Measurements from ENCODE around the gene ITGB5.
"Not testable (repeated sequence)": the region's sequence is repeated elsewhere in the genome, so short reads cannot be mapped to it uniquely, and the experiment has no call there.

The ITGB5 gene

DNA sequence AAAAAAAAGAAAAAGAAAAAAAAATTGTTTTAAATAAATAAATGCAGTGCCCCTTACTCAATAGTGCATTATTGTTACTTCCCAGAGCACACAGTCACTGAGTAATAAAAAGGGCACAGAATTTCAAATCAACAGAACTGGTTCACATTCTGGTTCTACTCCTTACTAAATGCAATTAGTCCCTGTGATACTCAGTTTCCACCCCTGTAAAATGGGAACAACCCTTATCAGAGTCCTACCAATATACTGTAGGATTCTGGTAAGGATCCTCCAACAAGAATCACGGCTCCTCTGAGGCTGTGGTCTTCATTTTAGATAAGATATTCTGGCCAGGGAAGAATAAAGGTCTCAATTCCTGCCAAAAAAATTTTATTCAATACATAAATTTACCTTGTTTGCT is 50.7 kb downstream of the ITGB5 start:
- no peak for DNase-seq (ENCODE audit: low read depth)

DNA sequence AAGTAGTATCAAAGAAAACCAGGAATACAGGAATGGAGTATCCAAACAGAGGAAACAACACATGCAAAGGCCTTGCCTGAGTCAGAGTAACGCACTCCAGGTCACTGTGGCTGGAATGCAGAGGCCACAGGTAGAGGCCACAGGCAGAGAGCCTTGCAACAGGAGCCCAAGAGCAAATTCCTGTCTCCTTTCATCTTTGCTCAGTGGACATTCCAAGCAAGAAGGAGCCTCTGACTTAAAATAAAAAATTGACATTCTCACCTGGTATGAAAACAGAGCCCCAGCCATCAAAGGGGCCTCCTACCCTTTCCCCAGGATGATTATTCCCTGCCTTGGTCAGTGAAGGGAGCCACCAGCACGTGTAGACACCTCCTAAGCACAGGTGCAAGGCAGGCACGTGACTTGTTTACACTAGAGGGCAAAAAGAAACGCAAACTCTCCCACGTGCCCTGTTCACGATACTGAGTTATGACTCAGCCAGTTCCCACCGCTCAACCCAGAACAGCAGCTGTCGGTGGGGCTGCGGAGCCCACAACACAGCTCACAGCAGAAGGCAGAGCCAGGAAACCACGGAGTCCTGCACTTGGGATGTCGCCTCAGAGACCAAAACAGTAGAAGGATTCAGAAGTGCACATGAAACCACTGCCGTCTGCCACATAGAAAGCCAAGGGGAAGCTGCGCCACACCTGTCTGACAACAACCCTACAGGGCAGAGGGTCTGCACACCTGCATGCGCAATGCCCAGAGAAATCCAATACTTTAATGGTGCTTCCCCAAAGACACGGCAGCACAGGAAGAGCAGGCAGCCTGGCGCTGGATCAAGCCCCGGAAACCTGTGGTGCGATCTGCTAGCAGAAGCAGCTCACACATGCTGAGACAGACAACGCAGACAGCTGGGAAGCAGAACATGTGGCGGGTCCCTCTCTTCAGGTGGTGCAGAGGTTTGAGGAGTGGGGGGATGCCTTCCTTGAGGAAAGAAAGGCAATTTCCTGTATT is 52.1 kb downstream of the ITGB5 start:
- no peak for DNase-seq (ENCODE audit: low read depth)

DNA sequence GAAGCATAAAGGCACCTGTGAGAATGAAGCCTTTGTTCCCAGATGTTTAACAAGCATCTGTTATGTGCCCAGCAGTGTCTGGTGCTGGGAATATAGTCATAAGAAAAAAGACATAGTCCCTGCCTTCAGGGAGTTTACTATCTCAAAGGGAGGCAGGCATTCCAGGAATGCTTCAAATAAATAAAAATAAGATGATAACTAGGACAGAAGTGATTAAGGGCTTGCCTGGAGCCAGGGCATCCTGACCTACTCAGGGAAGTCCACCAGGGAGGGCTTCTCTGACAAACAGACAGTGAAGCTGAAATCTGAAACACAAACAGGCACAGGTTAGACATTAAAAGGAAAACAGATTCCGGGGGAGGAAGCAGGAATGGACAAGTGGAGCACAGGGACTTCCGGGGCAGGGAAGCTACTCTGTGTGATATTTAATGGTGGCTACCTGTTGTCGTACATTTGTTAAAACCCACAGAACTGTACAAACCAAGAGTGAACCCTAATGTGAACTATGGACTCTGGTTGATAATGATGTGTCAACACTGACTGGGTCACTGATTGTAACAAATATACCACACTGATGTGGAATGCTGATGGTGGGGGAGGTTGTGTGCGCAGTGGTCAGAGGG is 53.3 kb downstream of the ITGB5 start:
- DNase-seq (ENCODE audit: low read depth) = no peak

DNA sequence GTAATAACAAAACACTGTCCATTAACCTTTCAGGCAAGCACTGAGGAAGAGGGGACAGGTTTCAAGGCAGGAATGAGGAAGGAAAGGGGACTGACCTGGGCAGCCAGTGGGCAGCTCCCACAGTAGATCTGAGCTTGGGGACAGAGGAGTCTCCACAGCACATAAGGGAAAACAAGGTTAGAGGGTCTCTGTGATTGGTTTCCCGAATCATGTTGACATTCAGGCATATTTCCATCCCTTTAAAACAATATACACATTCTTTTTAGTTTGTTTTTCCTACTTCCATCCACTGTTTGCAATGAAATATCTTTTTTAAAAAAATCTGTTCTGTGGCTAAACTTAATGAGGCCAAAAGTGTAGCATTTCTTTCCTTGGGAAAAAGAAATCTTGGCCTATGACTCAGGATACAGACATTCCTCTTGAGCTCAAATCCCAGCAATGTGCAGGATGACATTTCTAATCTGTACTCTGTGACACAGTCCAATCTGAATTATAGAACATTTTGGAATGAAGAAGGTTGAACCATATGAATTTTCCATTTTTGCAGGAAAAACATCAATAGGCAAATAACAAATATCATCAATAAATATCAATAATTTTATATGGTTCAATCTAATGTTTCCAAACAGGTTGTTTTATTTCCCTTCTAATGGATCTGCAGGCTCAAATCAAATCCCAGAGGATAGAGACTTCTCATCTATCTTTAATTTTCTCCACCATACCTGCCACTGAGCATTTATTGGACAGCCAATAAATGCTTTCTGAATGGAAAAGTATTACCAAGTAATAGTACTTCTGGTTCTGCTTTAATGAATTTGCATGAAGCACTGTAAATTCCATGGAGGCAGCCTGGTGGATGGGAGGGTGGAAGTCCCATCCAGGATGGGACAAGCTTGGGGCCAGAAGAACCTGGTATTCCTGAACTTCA is 54.1 kb downstream of the ITGB5 start:
- no peak for DNase-seq (ENCODE audit: low read depth)

DNA sequence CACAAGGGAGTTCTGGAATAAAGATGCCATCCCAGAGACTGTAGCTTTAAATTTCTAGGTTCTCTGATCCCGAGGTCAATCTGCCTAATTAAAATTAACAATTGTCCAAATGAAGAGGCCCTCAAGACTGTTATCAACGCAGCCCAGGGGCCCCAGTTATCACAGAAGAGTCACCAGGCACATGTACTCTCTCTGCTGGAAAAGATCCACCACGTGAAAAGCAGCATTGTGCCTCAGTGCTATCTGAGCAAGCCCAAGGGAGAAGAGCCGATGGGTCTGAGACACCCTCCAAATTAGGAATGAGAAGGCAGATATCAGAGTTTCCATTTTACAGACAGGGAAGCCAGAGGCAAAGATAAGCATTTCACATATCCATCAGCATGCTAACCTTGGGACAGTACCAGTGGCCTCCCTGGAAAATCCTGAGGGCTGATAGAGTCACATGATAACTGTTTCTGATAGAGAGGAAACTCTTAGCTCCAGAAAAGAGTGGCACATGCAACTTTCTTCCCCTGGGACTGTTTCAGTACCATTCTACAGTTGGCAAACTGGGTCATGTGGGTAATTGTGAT is 55.5 kb downstream of the ITGB5 start:
- no peak for DNase-seq (ENCODE audit: low read depth)

DNA sequence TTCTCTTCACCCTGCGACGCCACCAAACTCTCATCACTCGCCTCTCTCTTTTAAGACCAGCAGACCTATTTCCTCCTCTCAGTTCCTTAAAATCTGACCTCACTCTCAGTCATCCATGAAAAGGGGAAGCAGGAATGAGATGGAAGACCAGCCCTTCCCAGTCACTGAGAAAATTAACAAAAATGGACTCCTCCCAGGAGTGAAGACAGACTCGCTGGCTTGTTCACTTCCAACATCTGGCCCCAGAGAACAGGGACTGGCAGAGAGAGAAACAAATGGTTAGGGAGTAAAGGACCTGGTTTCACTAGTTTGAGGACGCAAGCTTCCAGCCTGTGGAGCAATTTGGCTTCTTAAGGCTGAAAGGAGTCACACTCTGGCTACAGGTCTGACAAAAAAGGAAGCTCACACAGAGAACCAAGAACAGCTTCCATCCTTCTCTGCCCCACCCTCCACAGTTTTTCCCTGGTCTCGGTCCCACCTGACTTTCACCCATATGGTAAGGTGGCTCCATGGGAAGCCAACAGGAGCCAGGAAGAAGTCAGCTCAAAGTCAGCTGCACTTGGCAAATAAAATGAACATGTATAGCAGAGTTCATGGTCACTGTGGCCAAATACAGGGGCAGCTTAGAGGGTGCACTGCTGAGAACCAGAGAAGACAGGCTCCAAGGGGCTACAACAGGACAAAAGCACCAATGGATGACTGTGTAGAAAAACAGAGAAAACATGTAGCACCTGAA is 57.2 kb downstream of the ITGB5 start:
- no peak for DNase-seq (ENCODE audit: low read depth)

DNA sequence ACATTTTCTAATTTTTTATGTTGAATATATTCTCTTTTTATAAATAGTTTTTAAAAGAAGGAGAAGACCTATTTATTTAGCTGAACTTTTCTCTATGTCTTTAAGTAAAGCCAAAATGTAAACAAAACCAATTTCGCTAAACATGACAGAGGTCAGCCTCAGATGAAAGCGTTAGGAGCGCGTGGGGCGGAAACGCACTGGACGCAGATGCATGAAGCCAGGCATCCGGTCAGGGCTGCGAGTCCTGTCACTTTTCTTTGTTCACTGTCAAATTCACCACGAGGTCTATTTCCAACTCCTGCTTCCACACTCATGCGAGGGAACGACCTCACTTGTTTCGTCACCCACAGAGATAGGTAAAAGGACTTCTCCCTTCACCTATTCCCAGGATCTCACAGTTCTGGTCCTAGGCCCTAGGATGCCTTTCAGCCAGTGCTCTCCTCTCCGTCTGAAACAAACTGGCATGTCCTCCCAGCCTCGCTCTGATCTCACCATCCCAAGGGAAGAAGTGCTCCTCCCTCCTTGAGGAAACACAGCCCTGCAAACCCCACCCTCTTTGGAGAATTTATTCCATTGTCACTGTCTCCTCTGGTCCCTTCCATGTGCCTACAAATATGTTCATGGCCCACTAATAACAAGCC is 57.9 kb downstream of the ITGB5 start:
- no peak for DNase-seq (ENCODE audit: low read depth)

DNA sequence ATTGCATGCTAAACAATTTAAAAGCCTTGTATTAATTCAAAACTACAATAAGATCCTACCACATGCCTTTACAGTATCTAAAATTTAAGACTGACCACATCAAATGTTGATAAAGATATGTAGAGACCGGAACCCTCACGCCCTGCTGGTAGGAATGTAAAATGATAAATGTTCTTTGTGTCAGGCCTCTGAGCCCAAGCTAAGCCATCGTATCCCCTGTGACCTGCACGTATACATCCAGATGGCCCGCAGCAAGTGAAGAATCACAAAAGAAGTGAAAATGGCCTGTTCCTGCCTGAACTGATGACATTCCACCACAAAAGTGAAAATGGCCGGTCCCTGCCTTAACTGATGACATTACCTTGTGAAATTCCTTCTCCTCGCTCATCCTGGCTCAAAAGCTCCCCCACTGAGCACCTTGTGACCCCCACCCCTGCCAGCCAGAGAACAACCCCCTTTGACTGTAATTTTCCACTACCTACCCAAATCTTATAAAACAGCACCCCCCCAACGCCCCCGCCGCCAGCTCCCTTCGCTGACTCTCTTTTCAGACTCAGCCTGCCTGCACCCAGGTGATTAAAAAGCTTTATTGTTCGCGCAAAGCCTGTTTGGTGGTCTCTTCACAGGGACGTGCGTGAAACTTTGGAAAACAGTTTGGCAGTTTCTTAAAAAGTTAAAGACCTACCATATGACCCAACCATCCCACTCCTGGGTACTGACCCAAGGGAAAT is 59.5 kb downstream of the ITGB5 start:
- not testable (repeated sequence) for DNase-seq (ENCODE audit: low read depth)

DNA sequence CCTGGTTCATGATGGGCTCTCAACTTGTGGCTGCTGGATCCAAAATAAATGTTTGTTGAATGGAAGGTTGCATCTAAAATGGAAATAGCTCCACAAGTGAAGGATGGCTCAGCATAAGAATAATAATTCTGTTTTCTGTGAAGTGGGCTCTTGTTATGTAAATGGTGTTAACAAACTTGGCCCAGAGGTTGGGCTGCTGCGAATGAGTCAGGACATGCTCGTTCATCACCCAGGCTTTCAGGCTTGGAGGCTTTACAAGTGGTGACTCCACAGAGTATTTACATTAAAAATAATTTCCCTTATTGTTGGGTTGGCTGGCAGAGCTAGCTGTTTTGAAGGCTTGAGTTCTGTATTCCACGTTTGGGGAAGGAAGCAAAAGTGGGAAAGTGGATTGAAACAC is 60.5 kb downstream of the ITGB5 start:
- DNase-seq (ENCODE audit: low read depth) = peak; percentile 49

DNA sequence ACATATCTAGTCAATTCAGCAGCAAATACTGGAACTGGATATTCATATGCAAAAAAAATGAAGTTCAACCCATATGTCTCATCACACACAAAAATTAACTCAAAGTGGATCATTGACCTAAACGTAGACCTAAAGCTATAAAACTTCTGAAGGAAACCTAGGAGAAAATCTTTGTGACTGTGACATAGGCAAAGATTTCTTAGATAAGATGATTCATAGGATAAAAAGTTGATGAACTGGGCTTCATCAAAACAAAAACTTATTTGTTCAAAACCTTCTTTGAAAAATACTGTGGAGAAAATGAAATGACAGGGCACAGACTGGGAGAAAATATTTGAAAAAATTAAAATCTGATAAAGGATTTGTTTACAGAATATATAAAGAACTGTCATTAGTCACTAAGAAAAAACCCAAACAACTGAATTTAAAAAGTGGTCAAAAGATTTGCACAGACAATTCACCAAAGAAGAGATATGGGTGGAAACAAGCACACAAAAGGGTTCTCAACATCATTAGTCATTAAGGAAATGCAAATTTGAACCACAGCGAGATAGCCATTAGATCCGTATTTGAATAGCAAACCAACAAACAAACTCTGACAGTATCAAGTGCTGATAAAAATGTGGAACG is 62.8 kb downstream of the ITGB5 start:
- DNase-seq (ENCODE audit: low read depth) = no peak

DNA sequence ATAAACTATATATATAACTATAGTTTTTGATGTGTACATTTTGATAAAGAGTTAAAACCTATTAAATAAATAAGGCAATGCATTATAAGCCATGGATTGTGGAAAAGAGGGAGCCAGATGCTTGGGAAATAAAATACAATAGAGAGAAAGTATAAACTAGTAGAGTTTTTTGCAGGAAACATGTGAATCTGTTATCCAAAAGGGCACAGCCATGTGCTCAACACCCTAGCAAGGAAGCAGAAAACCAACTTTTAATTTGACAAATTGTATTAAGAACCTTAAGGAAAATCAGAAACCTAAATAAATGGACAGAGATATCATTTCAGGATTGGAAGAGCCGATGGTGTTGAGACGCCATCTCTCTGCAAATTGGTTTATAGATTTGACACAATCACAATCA is 63.5 kb downstream of the ITGB5 start:
- DNase-seq (ENCODE audit: low read depth) = no peak

DNA sequence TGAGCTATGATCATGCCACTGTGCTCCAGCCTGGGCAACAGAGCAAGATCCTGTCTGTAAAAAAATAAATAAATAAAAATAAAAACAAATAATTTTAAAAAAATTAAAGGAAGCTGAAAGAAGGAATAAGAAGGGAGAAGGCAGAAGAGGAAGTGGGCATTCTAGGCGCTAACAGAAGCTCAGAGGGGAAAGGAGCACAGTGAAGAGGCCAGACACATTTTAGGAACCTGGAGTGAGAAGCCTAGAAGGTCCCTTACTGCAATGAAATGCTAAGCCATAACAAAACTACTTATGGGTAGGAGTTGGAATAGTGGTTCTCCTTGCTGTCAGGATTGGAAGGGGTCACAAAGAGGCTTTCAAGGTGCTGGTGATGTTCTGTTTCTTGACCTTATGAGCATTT is 64.0 kb downstream of the ITGB5 start:
- no peak for DNase-seq (ENCODE audit: low read depth)

DNA sequence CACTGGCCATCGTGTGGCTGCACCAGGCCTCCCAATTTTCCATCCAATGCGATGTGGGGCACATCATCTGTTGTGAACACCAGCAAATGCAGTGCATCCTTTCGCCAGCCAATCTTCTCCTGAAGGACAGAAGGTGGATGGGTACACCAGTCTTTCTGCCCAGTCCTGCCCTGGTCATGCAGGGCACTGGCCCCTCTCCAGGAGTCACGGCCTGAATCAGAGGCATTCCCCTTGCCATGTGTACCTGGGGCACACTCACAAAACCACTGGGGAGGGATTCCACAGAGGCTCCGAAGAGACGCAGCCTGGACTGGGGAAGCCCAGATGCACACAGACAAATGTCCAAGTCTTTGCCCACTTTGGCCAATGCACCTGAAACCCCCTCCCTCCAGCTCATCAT is 65.8 kb downstream of the ITGB5 start:
- DNase-seq (ENCODE audit: low read depth) = no peak

DNA sequence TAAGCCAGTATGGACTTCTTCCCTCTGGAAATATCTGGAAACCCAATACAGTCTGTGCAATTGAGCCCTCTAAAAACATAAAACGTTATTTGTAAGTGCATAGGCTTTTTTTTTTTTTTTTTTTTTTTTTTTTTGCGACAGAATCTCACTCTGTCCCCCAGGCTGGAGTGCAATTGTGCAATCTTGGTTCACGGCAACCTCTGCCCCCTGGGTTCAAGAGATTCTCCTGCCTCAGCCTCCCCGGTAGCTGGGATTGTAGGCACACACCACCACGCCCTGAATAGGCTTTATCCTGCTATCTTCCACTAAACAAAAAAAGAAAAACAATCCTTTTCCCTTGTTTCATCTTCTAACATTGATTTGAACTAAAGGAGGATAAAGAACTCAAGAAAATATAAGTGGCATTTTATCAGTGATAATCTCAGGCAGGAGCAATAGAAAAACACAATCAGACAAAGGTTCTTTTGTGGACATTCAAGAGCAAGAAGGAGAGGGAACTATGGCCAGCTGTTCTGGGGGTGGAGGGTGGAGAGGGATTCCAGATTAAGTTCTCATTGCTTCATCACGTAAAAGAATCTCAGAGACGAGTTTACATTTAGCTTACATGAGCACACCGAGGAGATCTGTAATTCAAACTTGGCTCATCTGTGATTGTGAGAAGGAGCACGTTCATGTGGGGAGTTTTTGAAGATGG is 68.6 kb downstream of the ITGB5 start:
- DNase-seq (ENCODE audit: low read depth) = peak; percentile 55

DNA sequence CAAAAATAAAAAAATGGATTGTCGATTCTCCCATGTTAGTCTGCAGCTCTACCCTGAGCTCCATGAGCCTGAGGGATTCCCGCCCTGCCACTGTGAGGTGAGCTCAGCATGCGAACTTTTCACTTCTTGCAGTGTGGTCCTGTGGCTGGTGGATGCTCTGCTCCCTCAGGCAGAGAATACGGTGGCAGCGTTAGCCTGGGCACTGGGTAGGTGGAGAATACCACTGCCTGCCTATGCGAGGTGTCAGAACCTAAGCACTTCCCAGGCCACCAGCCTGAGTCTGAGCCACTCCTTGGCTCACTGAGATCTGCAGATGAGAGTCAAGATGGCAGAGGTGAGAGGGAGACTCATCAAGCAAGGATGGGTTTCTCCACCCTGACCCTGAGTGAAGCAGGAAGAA is 70.1 kb downstream of the ITGB5 start:
- no peak for DNase-seq (ENCODE audit: low read depth)

DNA sequence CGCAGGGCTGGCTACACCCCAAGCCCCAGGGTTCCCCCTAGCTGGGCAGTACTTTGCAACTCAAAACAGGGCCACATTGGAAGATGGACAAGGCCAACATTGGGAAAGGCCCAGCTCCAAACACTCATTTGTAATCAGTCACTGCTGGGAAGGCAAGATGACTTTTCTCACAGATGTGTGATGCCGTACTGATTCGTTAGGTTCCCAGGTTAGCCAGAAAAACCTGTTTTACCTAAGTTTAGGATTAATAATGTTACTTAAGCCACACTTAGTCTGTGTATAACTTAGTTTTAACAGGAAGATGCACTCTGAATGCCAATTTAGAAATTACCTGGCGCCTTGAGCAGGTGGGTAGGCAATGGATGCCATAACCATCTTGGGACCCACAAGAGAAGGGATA is 71.0 kb downstream of the ITGB5 start:
- no peak for DNase-seq (ENCODE audit: low read depth)

DNA sequence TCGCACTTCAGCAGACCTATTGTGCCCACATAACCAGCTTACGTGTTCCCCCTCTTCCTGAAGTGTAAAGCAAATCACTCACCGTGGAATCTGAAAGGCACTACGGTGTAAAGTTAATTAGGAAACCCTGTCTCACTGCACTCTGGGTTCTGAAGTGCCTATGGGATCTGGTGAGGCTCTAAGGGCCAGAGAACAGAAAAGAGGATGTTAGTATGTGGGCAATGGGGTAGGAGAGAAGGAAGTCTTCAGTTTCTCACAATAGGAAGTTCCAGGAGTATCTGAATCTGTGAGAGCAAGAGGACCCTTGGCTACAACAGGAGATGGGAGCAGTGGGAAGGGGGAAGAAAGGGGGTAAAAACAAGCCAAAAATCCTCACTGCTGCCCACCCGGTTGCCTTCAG is 71.4 kb downstream of the ITGB5 start:
- DNase-seq (ENCODE audit: low read depth) = no peak

DNA sequence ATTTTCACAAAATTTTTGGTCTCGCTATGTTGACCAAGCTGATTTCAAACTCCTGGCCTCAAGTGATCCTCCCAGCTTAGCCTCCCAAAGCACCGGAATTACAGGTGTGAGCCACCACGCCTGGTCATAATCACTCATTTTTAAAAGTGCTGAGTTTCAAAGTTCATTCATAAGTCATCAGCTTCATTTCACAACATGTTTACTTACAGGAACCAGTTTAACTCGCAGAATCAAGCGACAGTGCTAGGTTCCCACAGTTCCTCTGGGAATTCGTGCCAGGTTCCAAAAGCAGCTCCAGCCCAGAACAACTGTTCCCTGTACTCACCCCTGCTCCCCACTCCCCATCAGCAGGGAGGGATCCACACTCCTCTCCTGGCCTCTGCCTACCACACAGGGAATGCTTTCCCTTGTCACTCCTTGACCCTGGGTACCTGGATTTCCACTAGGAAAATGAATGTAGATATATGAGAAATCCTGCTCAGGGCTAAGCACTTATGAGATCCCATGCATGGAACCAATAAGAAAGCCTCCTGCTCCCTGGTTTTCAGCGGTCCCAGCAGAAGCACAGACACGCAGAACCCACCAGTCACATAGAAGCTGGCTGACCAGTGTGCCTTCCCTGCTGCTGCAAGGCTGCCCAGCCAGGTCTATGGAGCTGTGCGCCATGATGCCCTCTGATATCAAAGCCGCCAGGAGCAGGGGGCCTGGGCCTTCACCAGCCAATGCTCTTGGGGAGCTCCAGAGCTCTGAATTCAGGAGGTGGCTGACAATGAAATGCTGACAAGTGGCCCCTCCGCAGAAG is 72.3 kb downstream of the ITGB5 start:
- DNase-seq (ENCODE audit: low read depth) = no peak
